Measurements from ENCODE around the gene SERINC1. TPM values are rescaled to one million over a fixed set of nuclear protein-coding genes. Genes with fewer than 3 reads are reported as not detected.

SERINC1 gene
- total and polyA plus RNA-seq, 9 of the 15 experiments (the other 6 are each of a cell fraction or from before 2014, with no cell fraction given) = 28.8 to 64.6 (median 39.7) TPM

- TF ChIP-seq ZNF766 (CRISPR knock-in tag; conservative IDR thresholded peaks at IDR 0.05) = no peak
- TF ChIP-seq PRPF4 (IDR thresholded peaks at IDR 0.05; ENCODE audit: insufficient read depth, low read depth, low read length, poor library complexity, severe bottlenecking) = no peak
- peak in 1 of 2 experiments; percentile 56; a peak in 1 of 4 replicates for TF ChIP-seq HDAC1 (IDR thresholded peaks at IDR 0.05)
- no peak for TF ChIP-seq ZNF512 (tag; IDR thresholded peaks at IDR 0.05)
- 0 out of 2 replicates have a peak, but pooled peaks have one; percentile 6 for TF ChIP-seq RB1 (IDR thresholded peaks at IDR 0.05; ENCODE audit: low read depth)
- no peak for TF ChIP-seq NR2C2 (CRISPR knock-in tag; IDR thresholded peaks at IDR 0.05)
- 0 out of 2 replicates have a peak, but pooled peaks have one; percentile 22 for TF ChIP-seq NR2C2 (tag; IDR thresholded peaks at IDR 0.05)
- peak; percentile 30; the same call in 1 of the 2 replicates for TF ChIP-seq HCFC1 (IDR thresholded peaks at IDR 0.05; ENCODE audit: low read depth, low read length)
- peak; percentile 71 for TF ChIP-seq SMAD1 (IDR thresholded peaks at IDR 0.05; ENCODE audit: low read depth, low read length, partially characterized antibody)
- TF ChIP-seq CEBPG (CRISPR knock-in tag; IDR thresholded peaks at IDR 0.05) = 0 out of 2 replicates have a peak, but pooled peaks have one; percentile 5
- no peak for TF ChIP-seq CEBPG (tag; conservative IDR thresholded peaks at IDR 0.05 in 1 of 2, IDR thresholded peaks at IDR 0.05 in 1 of 2)
- TF ChIP-seq TSHZ1 (CRISPR knock-in tag; IDR thresholded peaks at IDR 0.05) = no peak
- peak; percentile 23 to 72; a peak in 1 of 4 replicates for TF ChIP-seq SIN3A (IDR thresholded peaks at IDR 0.05; ENCODE audit: borderline replicate concordance in 2 of 2, control insufficient read depth in 1 of 2, low read depth in 2 of 2, low read length in 2 of 2)
- TF ChIP-seq CHD1 (IDR thresholded peaks at IDR 0.05; ENCODE audit: low read length) = peak; percentile 72
- peak; percentile 94 for TF ChIP-seq MEIS2 (IDR thresholded peaks at IDR 0.05; ENCODE audit: partially characterized antibody)
- no peak for TF ChIP-seq CBX1 (IDR thresholded peaks at IDR 0.05; ENCODE audit: low read depth)
- peak; percentile 86; the same call in 1 of the 2 replicates for TF ChIP-seq AFF4 (CRISPR knock-in tag; IDR thresholded peaks at IDR 0.05)
Observed at GRCh38 chr6:122471107-122472021, at the start of gene SERINC1 (continued).
